ENCODE results near the gene FCRL2.
"Not testable (repeated sequence)": the region's sequence is repeated elsewhere in the genome, so short reads cannot be mapped to it uniquely, and the experiment has no call there.

FCRL2 gene

DNA sequence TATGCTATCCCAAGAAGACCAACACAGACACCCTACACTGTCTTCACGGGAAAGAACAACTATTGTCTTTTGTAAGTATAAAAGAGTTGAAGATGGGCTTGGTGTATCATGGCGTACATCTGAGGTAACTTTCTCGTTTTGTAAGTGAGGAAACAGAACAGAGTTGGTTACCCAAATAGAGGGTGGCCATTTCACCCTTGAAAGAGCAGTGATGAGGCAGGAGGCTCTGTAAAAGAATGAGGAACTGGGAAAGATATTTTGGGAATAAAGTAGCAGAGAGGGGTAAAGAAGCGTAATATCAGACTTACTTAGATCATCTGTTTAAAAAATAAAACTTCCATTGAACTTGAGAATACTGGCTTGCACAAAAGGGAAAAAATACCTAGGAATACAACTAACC is 18.9 kb downstream of the FCRL2 start:
- TF ChIP-seq, protein P1, sequence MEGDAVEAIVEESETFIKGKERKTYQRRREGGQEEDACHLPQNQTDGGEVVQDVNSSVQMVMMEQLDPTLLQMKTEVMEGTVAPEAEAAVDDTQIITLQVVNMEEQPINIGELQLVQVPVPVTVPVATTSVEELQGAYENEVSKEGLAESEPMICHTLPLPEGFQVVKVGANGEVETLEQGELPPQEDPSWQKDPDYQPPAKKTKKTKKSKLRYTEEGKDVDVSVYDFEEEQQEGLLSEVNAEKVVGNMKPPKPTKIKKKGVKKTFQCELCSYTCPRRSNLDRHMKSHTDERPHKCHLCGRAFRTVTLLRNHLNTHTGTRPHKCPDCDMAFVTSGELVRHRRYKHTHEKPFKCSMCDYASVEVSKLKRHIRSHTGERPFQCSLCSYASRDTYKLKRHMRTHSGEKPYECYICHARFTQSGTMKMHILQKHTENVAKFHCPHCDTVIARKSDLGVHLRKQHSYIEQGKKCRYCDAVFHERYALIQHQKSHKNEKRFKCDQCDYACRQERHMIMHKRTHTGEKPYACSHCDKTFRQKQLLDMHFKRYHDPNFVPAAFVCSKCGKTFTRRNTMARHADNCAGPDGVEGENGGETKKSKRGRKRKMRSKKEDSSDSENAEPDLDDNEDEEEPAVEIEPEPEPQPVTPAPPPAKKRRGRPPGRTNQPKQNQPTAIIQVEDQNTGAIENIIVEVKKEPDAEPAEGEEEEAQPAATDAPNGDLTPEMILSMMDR (IDR thresholded peaks at IDR 0.05; ENCODE audit: low read depth, low read length), result no peak
- no peak overlapping the region for H3K4me3 ChIP-seq (ENCODE audit: low read depth, low read length)
- DNase-seq (ENCODE audit: low read depth, low spot score), result no peak
- in situ Hi-C loops (cut with HindIII; ENCODE audit: low sequenced_read_pairs), result no loop called here

GRCh38 chr1:157753611-157754010 is 23.3 kb downstream of the FCRL2 start:
- in situ Hi-C loops (cut with HindIII; ENCODE audit: low sequenced_read_pairs), result no loop called here
- TF ChIP-seq, protein P1 (IDR thresholded peaks at IDR 0.05; ENCODE audit: low read depth, low read length), result no peak
- no peak overlapping the region for H3K4me3 ChIP-seq (ENCODE audit: low read depth, low read length)
- no peak for DNase-seq (ENCODE audit: low read depth, low spot score)

DNA sequence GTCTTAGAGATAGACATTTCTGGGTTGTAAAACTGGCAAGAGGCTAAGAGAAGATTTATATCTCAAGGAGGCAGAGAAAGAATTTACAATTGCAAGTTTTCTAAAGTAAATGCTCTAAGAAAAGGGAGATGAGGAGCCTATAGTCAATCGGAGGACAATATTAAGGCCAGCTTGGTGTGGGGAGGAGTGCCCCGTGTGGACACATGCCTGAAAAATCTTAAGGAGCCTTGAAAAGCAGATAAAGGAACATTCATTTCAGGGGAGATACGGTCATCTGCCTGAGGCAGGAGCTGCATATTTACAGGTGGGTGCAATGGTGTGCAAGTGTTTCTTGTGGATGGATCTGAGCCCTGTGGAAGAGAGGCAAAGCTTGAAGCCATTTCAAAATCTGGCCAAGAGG is 25.6 kb downstream of the FCRL2 start:
- no peak overlapping the region for H3K4me3 ChIP-seq (ENCODE audit: low read depth, low read length)
- in situ Hi-C loops (cut with HindIII; ENCODE audit: low sequenced_read_pairs), result no loop called here
- TF ChIP-seq, protein P1 (IDR thresholded peaks at IDR 0.05; ENCODE audit: low read depth, low read length), result no peak
- DNase-seq (ENCODE audit: low read depth, low spot score), result no peak

DNA sequence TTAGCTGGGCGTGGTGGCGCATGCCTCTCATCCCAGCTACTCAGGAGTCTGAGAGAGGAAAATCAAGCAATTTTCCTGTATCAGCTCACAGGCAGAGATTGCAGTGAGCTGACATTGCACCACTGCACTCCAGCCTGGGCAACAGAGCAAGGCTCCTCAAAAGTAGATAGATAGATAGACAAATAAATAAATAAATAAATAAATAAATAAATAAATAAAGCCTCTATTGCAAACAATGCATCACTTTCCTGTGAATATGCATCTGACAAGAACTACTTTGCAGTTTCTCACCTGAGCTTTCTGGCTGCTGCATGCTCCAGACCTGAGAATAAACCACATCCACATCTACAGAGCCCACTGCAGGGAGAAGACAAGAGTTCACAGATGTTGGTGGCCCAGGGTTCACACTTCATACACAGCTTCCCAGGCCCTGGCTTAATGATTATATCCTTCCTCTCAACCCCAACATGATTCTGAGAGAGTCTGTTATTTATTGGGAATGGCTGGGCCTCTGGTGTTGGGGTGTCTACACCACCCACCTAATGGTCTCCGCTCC is 28.6 kb downstream of the FCRL2 start:
- H3K4me3 ChIP-seq (ENCODE audit: low read depth, low read length), result no peak overlapping the region
- TF ChIP-seq, protein P1 (IDR thresholded peaks at IDR 0.05; ENCODE audit: low read depth, low read length), result no peak
- DNase-seq (ENCODE audit: low read depth, low spot score), result no peak
- in situ Hi-C loops (cut with HindIII; ENCODE audit: low sequenced_read_pairs), result no loop called here

GRCh38 chr1:157739229-157739901 is 37.6 kb downstream of the FCRL2 start:
- TF ChIP-seq, protein P1 (IDR thresholded peaks at IDR 0.05; ENCODE audit: low read depth, low read length), result no peak

DNA sequence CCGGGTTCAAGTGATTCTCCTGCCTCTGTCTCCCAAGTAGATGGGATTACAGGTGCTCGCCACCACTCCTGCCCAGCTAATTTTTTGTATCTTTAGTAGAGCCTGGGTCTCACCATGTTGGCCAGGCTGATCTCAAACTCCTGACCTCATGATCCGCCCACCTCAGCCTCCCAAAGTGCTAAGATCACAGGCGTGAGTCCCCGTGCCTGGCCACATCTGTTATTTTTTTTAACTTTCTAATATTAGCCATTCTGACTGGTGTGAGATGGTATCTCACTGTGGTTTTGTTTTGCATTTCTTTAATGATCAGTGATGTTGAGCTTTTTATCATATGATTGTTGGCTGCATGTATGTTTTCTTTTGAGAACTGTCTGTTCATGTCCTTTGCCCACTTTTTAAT is 40.9 kb downstream of the FCRL2 start:
- in situ Hi-C loops (cut with HindIII; ENCODE audit: low sequenced_read_pairs), result not testable (repeated sequence)

More at GRCh38 chr1:157739229-157739901, 37.6 kb downstream of the FCRL2 start:
- no peak for DNase-seq (ENCODE audit: low read depth, low spot score)
- no peak overlapping the region for H3K4me3 ChIP-seq (ENCODE audit: low read depth, low read length)
- in situ Hi-C loops (cut with HindIII; ENCODE audit: low sequenced_read_pairs), result no loop called here

GRCh38 chr1:157734321-157734720 is 42.6 kb downstream of the FCRL2 start:
- in situ Hi-C loops (cut with HindIII; ENCODE audit: low sequenced_read_pairs), result no loop called here
- no peak overlapping the region for H3K4me3 ChIP-seq (ENCODE audit: low read depth, low read length)
- DNase-seq (ENCODE audit: low read depth, low spot score), result no peak
- TF ChIP-seq, protein P1 (IDR thresholded peaks at IDR 0.05; ENCODE audit: low read depth, low read length), result no peak

More for the DNA sequence above, 40.9 kb downstream of the FCRL2 start:
- H3K4me3 ChIP-seq (ENCODE audit: low read depth, low read length); DNase-seq (ENCODE audit: low read depth, low spot score): not testable (repeated sequence)

Data from astrocyte of the spinal cord (primary cell).